Breast epithelium (tissue), 3 donors: Measurements from ENCODE around the gene C1orf232.

Experiments
- CTCF ChIP-seq, 3 donors: fragments of 450-650 bp; IDR thresholded peaks; one replicate each; pipeline ENCODE4 v1.5.1; 2016 to 2017; ENCODE audit warnings: antibody characterized with exemption in 3 of 3, mild to moderate bottlenecking in 3 of 3, moderate library complexity in 3 of 3
- POLR2A ChIP-seq: fragments of 450-650 bp; IDR thresholded peaks from one replicate; pipeline ENCODE4 v1.6.1; 2016; ENCODE audit warnings: antibody characterized with exemption, mild to moderate bottlenecking, moderate library complexity
- POLR2AphosphoS5 ChIP-seq, 3 donors: sonication (generic); formaldehyde crosslinking; IDR thresholded peaks; one replicate each; pipeline ENCODE4 v1.6.1; 2017; ENCODE audit warnings: antibody characterized with exemption in 3 of 3

- no peak for TF ChIP-seq POLR2A
- TF ChIP-seq CTCF (IDR thresholded peaks at IDR 0.05): no peak
- TF ChIP-seq POLR2AphosphoS5 (IDR thresholded peaks at IDR 0.05): no peak
These were observed 6.5 kb downstream of the C1orf232 start for GRCh38 chr1:26162220-26162709.
